HEK293T (cell line): ENCODE data around the gene HADHB.
"Not testable (repeated sequence)": the region's sequence is repeated elsewhere in the genome, so short reads cannot be mapped to it uniquely, and the experiment has no call there.

ENCODE experiments used
- CTCF ChIA-PET: fragments of 350-600 bp; formaldehyde crosslinking; extraction: SDS; loops from one replicate; lab custom pipeline; 2021; ENCODE audit warnings: antibody characterized with exemption, inconsistent platforms; lab: Yijun Ruan, JAX
- POLR2A ChIA-PET: fragments of 350-600 bp; formaldehyde crosslinking; extraction: SDS; loops from one replicate; lab custom pipeline; 2020; ENCODE audit warnings: antibody characterized with exemption, inconsistent platforms; lab: Yijun Ruan, JAX
- DNase-seq: peaks from one replicate; pipeline ENCODE4 v3.0.0; 2012; ENCODE audit warnings: mixed read lengths; ENCODE audit errors: extremely low spot score
- ARNT ChIP-seq: fragments of 450-650 bp; IDR thresholded peaks from 2 replicates; pipeline ENCODE4 v1.6.1; 2017; ENCODE audit warnings: mild to moderate bottlenecking
- BHLHE40 ChIP-seq: fragments of 450-650 bp; IDR thresholded peaks from 2 replicates; pipeline ENCODE4 v1.6.1; 2016; ENCODE audit warnings: mild to moderate bottlenecking, moderate library complexity, borderline replicate concordance
- CTBP1 ChIP-seq: fragments of 450-650 bp; IDR thresholded peaks from 2 replicates; pipeline ENCODE4 v1.6.1; 2016; ENCODE audit warnings: borderline replicate concordance
- ELF4 ChIP-seq: fragments of 450-650 bp; IDR thresholded peaks from 2 replicates; pipeline ENCODE4 v1.6.1; 2017; ENCODE audit warnings: antibody characterized with exemption
- FOXA1 ChIP-seq: fragments of 450-650 bp; IDR thresholded peaks from 2 replicates; pipeline ENCODE4 v1.6.1; 2016; ENCODE audit warnings: mild to moderate bottlenecking
- FOXK2 ChIP-seq: fragments of 450-650 bp; IDR thresholded peaks from 2 replicates; pipeline ENCODE4 v1.6.1; 2016; ENCODE audit warnings: mild to moderate bottlenecking
- FOXM1 ChIP-seq: fragments of 450-650 bp; IDR thresholded peaks from 2 replicates; pipeline ENCODE4 v1.6.1; 2017; ENCODE audit warnings: mild to moderate bottlenecking, borderline replicate concordance
- HDGF ChIP-seq: fragments of 450-650 bp; IDR thresholded peaks from 2 replicates; pipeline ENCODE4 v1.6.1; 2017; ENCODE audit warnings: antibody characterized with exemption, borderline replicate concordance
- L3MBTL2 ChIP-seq: fragments of 450-650 bp; conservative IDR thresholded peaks from 2 replicates; pipeline ENCODE4 v1.6.1; 2016; ENCODE audit warnings: mild to moderate bottlenecking
- LEF1 ChIP-seq: fragments of 450-650 bp; IDR thresholded peaks from 2 replicates; pipeline ENCODE4 v1.6.1; 2017; ENCODE audit warnings: mild to moderate bottlenecking, borderline replicate concordance
- NFRKB ChIP-seq: fragments of 450-650 bp; IDR thresholded peaks from 2 replicates; pipeline ENCODE4 v1.6.1; 2016; ENCODE audit warnings: mild to moderate bottlenecking, moderate library complexity
- SP1 ChIP-seq: fragments of 450-650 bp; IDR thresholded peaks from 2 replicates; pipeline ENCODE4 v1.6.1; 2017
- SUZ12 ChIP-seq: fragments of 450-650 bp; IDR thresholded peaks from 2 replicates; pipeline ENCODE4 v1.6.1; 2016; ENCODE audit warnings: mild to moderate bottlenecking
- TARDBP ChIP-seq: fragments of 450-650 bp; IDR thresholded peaks from 2 replicates; pipeline ENCODE4 v1.6.1; 2016
- ZNF384 ChIP-seq: fragments of 450-650 bp; IDR thresholded peaks from 2 replicates; pipeline ENCODE4 v1.6.1; 2016
- TF ChIP-seq, protein P1 (sequence below): fragments of 450-650 bp; IDR thresholded peaks from 2 replicates; pipeline ENCODE4 v1.6.1; 2016

HADHB gene

GRCh38 chr2:26299471-26300101 is 54.8 kb downstream of the HADHB start:
- CTCF ChIA-PET, result no interaction called here
- POLR2A ChIA-PET, result interaction anchor here (0.7 kb wide), 1 partner anchor 56 kb away, joined by 4 read pairs; no protein-coding TSS in a partner anchor
- TF ChIP-seq, protein P1, sequence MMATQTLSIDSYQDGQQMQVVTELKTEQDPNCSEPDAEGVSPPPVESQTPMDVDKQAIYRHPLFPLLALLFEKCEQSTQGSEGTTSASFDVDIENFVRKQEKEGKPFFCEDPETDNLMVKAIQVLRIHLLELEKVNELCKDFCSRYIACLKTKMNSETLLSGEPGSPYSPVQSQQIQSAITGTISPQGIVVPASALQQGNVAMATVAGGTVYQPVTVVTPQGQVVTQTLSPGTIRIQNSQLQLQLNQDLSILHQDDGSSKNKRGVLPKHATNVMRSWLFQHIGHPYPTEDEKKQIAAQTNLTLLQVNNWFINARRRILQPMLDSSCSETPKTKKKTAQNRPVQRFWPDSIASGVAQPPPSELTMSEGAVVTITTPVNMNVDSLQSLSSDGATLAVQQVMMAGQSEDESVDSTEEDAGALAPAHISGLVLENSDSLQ, result no peak
- TF ChIP-seq FOXM1 (no peak), HDGF (no peak), NFRKB (no peak), CTBP1 (no peak)
- DNase-seq, result no peak

DNA sequence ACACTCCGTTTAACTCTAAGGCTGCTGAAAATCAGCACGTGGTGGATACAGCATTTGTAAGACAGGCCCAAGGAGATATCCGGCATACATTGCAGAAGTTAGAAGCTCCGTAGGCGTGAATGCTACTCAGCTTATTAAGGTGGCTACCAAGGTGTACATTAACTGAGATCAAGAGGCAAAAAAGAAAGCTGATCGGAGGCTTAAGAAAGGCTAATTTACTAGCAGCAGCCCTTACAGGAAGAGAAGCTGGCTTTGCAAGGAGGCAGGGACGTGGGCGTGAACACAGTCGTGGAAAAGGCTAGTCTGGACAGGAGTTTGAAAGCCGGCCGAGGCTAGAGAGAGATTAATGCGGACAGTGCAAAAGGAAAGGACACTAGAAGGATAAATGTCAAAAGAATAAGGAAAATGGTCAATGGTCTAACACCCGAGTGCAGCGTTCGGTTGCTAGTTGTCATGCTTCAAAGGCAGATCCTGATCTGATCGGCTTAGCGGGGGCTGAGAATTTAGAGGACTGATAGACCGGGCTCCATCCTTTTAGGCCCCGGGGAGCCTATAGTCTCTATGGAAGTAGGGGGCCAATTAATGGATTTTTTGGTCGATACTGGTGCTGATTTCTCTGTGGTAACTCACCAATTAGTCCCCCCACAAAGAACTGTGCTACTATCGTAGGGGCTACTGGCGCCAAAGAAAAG is 55.6 kb downstream of the HADHB start:
- ChIA-PET CTCF (no interaction called here), POLR2A (no interaction called here)
- TF ChIP-seq FOXA1 (no peak), ARNT (no peak), HDGF (no peak), SUZ12 (no peak), TARDBP (no peak), L3MBTL2 (no peak), FOXK2 (no peak), NFRKB (no peak), LEF1 (no peak), ZNF384 (no peak), ELF4 (no peak), SP1 (no peak)
- TF ChIP-seq, protein P1, result no peak
- DNase-seq, result no peak

- DNase-seq, result no peak
- no peak for TF ChIP-seq FOXK2
- TF ChIP-seq ZNF384, result no peak
- no peak for TF ChIP-seq SP1
- TF ChIP-seq ELF4, result no peak
- TF ChIP-seq, protein P1, result no peak
- TF ChIP-seq LEF1, result no peak
- no peak for TF ChIP-seq CTBP1
- TF ChIP-seq HDGF, result no peak
- no peak for TF ChIP-seq FOXM1
- CTCF ChIA-PET, result no interaction called here
- POLR2A ChIA-PET, result no interaction called here
Observed at GRCh38 chr2:26302846-26303245, 58.1 kb downstream of the HADHB start.

GRCh38 chr2:26305094-26305493 is 60.4 kb downstream of the HADHB start:
- CTCF ChIA-PET, result not testable (repeated sequence)
- POLR2A ChIA-PET, result interaction anchor here (1.1 kb wide), 1 partner anchor 60 kb away, joined by 3 read pairs; the partner anchor contains the start of genes HADHA and HADHB

DNA sequence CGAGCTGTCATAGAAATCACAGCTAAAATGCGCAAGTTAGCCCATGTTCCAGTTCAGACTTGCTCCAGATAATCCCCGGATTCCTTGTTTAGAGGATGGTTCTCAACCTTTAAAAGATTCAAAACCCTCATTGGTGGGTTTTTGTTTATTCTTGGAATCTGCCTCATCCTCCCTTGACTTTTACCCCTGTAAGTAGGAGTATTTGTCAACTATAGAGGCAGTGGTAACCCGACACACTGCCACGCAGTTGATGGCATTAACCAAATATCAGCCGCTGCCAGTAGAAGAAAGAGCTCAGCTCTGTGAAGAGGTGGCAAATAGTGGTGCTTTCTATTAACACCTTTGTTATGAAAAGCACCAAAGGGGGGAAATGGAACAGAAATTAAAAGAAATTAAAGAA is 60.8 kb downstream of the HADHB start:
- CTCF ChIA-PET, result no interaction called here
- POLR2A ChIA-PET, result interaction anchor here (1.1 kb wide), 1 partner anchor 60 kb away, joined by 3 read pairs; the partner anchor contains the start of genes HADHA and HADHB

More at GRCh38 chr2:26305094-26305493, 60.4 kb downstream of the HADHB start:
- DNase-seq, result not testable (repeated sequence)

GRCh38 chr2:26309921-26310320 is 65.2 kb downstream of the HADHB start:
- ChIA-PET CTCF (interaction anchor here (0.6 to 0.7 kb wide), 2 partner anchors 37 to 143 kb away, joined by 3 to 4 read pairs; no protein-coding TSS in a partner anchor), POLR2A (interaction anchor here (1.1 kb wide), 1 partner anchor 65 kb away, joined by 3 read pairs; the partner anchor contains the start of genes HADHA and HADHB)
- TF ChIP-seq, protein P1, result no peak
- no peak for DNase-seq

More for the DNA sequence above, 60.8 kb downstream of the HADHB start:
- no peak for DNase-seq
- TF ChIP-seq L3MBTL2 (no peak), FOXM1 (no peak), BHLHE40 (no peak), TARDBP (no peak), LEF1 (no peak), CTBP1 (no peak), ELF4 (no peak)

- ChIA-PET CTCF (no interaction called here), POLR2A (no interaction called here)
- no peak for DNase-seq
- TF ChIP-seq, protein P1, result no peak
- TF ChIP-seq SP1, result no peak
- TF ChIP-seq LEF1, result no peak
- TF ChIP-seq HDGF, result no peak
Observed at GRCh38 chr2:26312471-26312870, 67.7 kb downstream of the HADHB start.
